HG02943 (cell line): ENCODE measurements around the gene R3HDM2.
"Not testable (repeated sequence)": the region's sequence is repeated elsewhere in the genome, so short reads cannot be mapped to it uniquely, and the experiment has no call there.

ENCODE experiments used
- ATAC-seq: cut with Tn5 transposase; IDR thresholded peaks from one replicate; pipeline ENCODE4 v1.9.1; 2021; ENCODE audit warnings: mild to moderate bottlenecking, low read depth, moderate library complexity; ENCODE audit not compliant: unreplicated experiment

R3HDM2 gene

GRCh38 chr12:57454566-57455373 lies 23.9 kb upstream of the R3HDM2 start, which contains the start of gene INHBE:
TSS of gene INHBE (plus strand) at chr12:57455307. CDS start at chr12:57455537, 230 bp downstream.
- no peak for ATAC-seq

DNA sequence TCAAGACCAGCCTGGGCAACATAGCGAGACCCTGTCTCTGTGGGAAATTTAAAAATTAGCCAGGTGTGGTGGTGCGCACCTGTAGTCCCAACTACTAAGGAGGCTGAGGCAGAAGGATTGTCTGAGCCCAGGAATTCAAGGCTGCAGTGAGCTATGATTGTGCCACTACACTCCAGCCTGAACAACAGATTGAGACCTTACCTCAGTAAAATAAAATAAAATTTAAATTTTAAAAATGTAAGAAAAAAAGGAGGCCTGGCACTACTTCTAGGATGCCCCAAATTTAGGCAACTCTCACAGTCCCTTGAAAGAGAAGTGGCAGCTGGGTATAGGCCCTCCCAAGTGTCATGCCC lies 23.3 kb upstream of the R3HDM2 start:
- no peak for ATAC-seq

GRCh38 chr12:57452937-57453509 lies 22.2 kb upstream of the R3HDM2 start:
- no peak for ATAC-seq

DNA sequence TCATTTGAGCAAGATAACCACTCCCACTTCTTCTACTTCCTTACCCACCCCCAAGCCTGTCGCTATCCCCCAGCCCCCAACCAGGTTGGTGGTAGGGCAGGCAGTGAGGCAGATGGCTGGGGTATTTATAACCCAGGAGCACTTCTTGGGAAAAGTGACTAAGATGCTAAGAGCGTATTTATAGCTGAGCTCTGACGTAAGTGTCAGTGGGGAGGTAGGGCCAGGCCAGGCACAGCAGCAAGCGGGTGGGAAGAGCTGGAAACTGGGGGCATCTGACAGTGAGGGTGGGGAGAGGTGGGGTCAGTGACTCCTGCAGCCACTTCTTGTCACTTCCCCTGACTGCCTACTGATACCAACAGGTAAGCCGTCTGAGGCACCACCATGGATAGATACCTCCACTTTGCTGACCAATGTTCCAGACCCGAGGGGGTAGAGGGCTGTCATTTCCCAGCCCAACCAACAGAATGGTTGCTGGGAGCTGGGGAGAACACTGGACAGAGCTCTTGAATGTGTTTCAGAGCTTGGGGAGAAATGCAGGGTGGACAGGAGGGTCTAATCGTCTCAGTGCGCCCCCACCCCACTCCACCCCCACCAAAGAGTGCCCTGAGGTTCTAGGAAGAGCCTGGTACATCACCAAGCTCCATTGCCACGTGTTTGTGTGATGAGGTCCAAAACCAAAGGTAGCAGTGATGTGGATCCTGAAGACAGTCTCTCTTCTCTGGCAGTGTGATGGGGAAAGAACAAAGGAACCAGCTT lies 21.5 kb upstream of the R3HDM2 start:
- ATAC-seq, result no peak

DNA sequence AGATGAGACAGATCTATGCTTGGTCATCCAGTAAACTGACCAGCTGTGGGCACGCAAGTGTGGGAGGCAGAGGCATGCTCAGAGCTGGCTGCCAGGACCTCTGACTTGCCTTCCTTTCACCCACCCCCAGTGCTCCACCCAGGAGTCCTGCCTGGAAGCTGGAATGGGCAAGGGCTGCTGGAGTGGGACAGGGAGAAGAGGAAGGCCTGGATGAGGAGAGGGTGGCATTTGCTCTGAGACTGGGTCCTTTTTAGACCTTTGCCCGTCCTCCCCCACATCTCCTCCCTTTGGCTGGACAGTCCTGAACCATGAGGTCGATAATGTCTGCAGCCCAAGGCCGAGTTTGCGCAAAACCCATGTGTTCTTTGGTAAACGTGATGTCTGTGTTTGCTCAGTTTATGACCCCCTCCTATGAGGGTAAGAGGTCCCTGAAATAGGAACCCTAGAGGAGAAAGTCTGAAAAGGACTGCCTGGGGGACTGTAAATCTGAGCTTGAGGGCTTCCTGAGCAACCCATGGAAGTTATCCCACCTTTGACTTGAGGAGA lies 20.5 kb upstream of the R3HDM2 start:
- ATAC-seq, result no peak

DNA sequence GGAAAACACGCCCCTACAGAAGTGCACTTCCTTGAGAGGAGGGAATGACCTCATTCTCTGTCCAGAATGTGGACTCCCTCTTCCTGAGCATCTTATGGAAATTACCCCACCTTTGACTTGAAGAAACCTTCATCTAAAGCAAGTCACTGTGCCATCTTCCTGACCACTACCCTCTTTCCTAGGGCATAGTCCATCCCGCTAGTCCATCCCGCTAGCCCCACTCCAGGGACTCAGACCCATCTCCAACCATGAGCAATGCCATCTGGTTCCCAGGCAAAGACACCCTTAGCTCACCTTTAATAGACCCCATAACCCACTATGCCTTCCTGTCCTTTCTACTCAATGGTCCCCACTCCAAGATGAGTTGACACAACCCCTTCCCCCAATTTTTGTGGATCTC lies 19.2 kb upstream of the R3HDM2 start:
- no peak for ATAC-seq

DNA sequence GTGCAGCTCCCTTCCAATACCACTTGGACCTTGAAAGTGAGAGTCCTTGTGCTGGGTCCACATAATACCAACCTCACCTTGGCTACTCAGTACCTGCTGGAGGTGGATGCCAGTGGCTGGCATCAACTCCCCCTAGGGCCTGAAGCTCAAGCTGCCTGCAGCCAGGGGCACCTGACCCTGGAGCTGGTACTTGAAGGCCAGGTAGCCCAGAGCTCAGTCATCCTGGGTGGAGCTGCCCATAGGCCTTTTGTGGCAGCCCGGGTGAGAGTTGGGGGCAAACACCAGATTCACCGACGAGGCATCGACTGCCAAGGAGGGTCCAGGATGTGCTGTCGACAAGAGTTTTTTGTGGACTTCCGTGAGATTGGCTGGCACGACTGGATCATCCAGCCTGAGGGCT lies 18.5 kb upstream of the R3HDM2 start:
- ATAC-seq, result no peak

DNA sequence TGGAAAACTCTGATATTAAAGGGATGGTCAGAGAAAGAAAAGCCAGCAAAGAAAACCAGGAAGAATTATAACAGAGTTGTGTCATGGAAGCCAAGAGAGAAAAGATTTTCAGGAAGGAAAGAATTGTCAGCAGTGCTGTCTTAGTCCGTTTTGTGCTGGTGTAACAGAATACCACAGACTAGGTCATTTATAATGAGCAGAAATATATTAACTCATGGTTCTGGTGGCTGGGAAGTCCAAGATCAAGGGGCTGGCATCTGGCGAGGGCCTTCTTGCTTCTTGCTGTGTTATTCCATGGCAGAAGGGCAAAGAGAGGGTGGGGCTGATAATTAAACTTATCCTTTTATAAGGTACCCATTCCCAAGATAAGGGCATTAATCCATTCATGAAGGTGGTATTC lies 17.8 kb upstream of the R3HDM2 start:
- ATAC-seq, result no peak

DNA sequence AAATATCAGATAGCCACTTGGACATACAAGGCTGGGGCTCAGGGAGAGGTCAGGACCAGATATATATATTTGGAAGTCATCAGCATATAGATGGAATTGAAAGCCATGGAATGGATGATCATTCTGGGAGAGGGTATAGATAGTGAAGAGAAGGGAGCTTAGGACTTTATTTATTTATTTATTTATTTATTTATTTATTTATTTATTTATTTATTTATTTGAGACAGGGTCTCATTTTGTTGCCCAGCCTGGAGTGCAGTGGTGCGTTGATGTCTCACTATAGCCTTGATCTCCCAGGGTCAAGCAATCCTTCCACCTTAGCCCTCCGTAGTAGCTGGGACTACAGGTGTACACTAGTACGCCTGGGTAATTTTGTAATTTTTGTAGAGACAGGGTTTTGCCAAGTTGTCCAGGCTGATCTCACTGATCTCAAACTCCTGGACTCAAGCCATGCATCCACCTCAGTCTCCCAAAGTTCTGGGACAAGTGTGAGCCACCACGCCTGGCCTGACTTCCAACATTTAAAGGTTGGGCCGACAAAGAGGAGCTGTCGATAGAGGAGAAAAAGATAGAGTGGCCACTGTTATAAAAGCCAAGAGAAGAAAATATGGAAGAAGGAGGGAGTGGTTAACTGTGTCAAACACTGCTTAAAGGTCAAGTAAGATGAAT lies 15.6 kb upstream of the R3HDM2 start:
- ATAC-seq, result no peak

DNA sequence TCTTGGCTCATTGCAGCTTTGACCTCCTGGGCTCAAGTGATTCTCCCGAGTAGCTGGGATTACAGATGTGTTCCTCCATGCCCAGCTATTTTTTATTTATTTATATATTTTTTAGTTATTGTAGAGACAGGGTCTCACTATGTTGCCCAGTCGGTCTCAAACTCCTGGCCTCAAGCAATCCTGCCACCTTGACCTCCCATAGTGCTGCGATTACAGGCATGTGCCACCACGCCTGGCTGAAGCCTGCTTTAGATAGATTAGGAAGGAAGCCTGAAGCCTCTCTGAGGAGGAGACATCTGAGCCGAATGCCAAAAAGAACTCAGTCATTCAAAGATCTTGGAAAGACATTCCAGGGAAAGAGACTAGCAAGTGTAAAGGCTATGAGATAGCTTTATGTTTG lies 13.9 kb upstream of the R3HDM2 start:
- no peak for ATAC-seq

DNA sequence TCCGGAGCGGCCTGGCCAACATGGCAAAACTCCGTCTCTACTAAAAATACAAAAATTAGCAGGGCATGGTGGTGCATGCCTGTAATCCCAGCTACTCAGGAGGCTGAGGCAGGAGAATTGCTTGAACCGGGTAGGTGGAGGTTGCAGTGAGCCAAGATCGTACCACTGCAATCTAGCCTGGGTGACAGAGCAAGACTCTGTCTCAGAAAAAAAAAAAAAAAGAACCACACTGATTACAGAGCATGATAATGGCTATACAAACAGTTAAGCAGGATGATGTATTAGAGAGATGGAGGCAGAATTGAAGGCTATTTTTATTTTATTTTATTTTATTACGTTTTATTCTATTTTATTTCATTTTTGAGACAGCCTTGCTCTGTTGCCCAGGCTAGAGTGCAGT lies 13.5 kb upstream of the R3HDM2 start:
- not testable (repeated sequence) for ATAC-seq

DNA sequence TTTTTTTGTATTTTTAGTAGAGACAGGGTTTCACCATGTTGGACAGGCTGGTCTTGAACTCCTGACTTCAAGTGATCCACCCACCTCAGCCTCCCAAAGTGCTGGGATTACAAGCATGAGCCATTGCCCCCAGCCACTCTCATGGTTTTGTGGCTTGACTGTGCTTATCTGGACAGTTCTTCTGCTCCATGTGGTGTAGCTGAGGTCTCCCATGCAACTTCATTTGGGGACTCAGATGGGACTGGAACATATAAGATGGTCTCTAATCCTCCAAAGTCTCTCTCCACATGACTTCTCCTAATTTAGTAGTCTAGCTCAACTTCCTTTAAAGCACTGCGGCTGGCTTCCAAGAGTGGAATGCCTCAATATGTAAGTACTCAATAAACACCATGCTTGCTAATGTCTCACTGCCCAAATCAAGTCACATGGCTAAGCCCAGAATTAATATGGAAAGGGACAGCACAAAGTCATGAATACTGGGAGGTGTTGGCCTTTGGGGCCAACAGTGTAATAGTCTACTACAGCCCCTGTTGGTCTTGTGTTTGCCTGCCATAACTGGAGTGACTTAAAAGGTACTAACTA lies 11.1 kb upstream of the R3HDM2 start:
- ATAC-seq, result no peak

- ATAC-seq, result not testable (repeated sequence)
Observed at GRCh38 chr12:57441393-57441792, 10.6 kb upstream of the R3HDM2 start.

GRCh38 chr12:57439762-57440266 lies 9.0 kb upstream of the R3HDM2 start:
- ATAC-seq, result no peak

GRCh38 chr12:57438400-57438799 lies 7.6 kb upstream of the R3HDM2 start:
- no peak for ATAC-seq

DNA sequence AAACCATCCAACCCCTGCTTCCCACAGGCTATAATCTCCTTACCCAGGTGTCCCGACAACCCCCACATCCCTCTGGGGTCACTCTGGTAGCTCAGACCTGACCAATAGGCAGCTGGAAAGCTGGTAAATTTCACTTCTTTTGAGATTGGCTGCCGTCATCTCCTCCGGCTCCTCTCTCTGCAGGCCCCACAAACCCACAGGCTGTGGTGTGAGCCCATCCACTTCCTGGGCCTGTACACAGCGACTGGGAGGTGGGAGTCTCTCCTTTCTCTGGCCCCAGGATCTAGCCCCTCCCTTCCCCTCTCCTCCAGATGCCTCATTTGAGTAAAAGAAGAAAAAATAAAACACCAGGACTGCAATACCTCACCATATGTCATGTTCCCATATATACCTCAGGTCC lies 4.5 kb upstream of the R3HDM2 start:
- no peak for ATAC-seq

- ATAC-seq, result no peak
Observed at GRCh38 chr12:57434517-57435223, 3.8 kb upstream of the R3HDM2 start, which contains the start of gene INHBC. TSS of gene INHBC (plus strand) at chr12:57434784. CDS start at chr12:57434887, 103 bp downstream.

DNA sequence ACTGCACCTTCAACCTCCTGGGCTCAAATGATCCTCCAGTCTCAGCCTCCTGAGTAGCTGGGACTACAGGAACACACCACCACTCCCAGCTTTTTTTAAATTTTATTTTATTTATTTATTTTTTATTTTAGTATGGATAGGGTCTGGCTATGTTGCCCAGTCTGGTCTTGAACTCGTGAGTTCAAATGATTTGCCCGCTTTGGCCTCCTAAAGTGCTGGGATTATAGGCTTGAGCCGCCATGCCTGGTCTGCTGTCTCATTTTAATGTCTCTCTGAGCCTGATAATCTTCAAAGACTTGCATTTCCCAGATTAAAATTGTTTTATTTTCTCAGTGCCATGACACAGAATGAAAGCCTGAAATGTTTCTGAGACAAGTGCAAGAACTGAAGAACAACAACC lies 2.5 kb upstream of the R3HDM2 start:
- no peak for ATAC-seq

DNA sequence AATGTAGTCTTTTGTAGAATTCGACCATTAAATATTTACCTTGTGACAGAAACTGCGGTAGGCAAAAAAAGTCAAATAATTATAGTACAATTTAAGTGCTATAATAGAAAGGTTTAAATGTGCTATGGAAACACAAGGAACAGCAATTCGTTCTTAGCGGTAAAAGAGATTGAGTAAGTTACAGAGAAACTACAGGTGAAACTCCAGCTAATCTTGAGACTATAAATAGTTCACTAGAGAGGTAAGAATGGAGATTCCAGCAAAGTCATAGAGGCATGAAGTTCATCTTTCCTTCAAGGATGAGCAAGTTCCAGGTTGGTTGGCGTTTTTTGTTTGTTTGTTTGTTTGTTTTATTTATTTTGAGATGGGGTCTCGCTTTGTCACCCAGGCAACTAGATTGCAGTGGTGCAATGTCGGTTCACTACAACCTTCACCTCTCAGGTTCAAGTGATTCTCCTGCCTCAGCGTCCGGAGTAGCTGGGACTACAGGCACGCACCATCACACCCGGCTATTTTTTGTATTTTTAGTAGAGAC lies 878 bp upstream of the R3HDM2 start:
- no peak for ATAC-seq
